Uterus (tissue), 4 donors: Measurements from ENCODE around the gene CHMP6. TPM values are rescaled to one million over a fixed set of nuclear protein-coding genes. Genes with fewer than 3 reads are reported as not detected.
"Not testable (repeated sequence)": the region's sequence is repeated elsewhere in the genome, so short reads cannot be mapped to it uniquely, and the experiment has no call there.

Experiments
- DNase-seq, 2 donors: peaks; one replicate each; pipeline ENCODE4 v3.0.0-alpha.2; 2019 to 2020
- H3K27ac ChIP-seq, 2 donors: fragments of 200-600 bp; sonication (generic); 1 replicate in 1 of 2; 2 replicates in 1 of 2; pipeline ENCODE4 v1.5.1; 2016 to 2018
- H3K27me3 ChIP-seq, 2 donors: fragments of 200-600 bp; sonication (generic); one replicate each; pipeline ENCODE4 v1.5.1; 2018 to 2019; ENCODE audit warnings: control low read depth in 1 of 2
- H3K36me3 ChIP-seq, 2 donors: fragments of 200-600 bp; sonication (generic); one replicate each; pipeline ENCODE4 v1.5.1; 2019; ENCODE audit warnings: control low read depth in 1 of 2
- H3K4me1 ChIP-seq, 2 donors: fragments of 200-600 bp; sonication (generic); one replicate each; pipeline ENCODE4 v1.5.1; 2018 to 2019; ENCODE audit warnings: control low read depth in 1 of 2
- H3K4me3 ChIP-seq, 2 donors: fragments of 200-600 bp; sonication (generic); 1 replicate in 1 of 2; 2 replicates in 1 of 2; pipeline ENCODE4 v1.5.1; 2018 to 2019; ENCODE audit warnings: mild to moderate bottlenecking in 1 of 2
- H3K9me3 ChIP-seq, 2 donors: fragments of 200-600 bp; sonication (generic); one replicate each; pipeline ENCODE4 v1.5.1; 2019; ENCODE audit warnings: control low read depth in 1 of 2
- POLR2A ChIP-seq, 2 donors: fragments of 450-650 bp; IDR thresholded peaks; one replicate each; pipeline ENCODE4 v1.6.1; 2016; ENCODE audit warnings: antibody characterized with exemption in 2 of 2, mild to moderate bottlenecking in 1 of 2, moderate library complexity in 1 of 2
- intact Hi-C: fragments of 100-400 bp; cut with DNase I; formaldehyde crosslinking; loops from one replicate; pipeline ENCODE4 v1.15.1; 2023; ENCODE audit warnings: low total_unique reads
- total RNA-seq, 4 donors: library from RNA; depleted of rRNA in 3 of 4; stranded (reverse); fragments of >200 nt in 3 of 4; gene quantifications; one replicate each; pipeline versions ENCODE4 v1.1.0 to v1.2.4, GENCODE V29; 2014 to 2023
- TF ChIP-seq, protein P1 (sequence below), 4 experiments: fragments of 200-600 bp in 2 of 4; fragments of 450-650 bp in 2 of 4; sonication (generic) in 2 of 4; IDR thresholded peaks; one replicate each; pipeline ENCODE4 v1.5.1; 2016 to 2019; ENCODE audit warnings: antibody characterized with exemption in 4 of 4, mild to moderate bottlenecking in 2 of 4, moderate library complexity in 1 of 4
- donor health status: DM: yes; HTN: yes; CAD: no.

Gene CHMP6
- total RNA-seq, 4 donors from 2014 or later: 3.6 to 33.2 (median 19.8) TPM

DNA sequence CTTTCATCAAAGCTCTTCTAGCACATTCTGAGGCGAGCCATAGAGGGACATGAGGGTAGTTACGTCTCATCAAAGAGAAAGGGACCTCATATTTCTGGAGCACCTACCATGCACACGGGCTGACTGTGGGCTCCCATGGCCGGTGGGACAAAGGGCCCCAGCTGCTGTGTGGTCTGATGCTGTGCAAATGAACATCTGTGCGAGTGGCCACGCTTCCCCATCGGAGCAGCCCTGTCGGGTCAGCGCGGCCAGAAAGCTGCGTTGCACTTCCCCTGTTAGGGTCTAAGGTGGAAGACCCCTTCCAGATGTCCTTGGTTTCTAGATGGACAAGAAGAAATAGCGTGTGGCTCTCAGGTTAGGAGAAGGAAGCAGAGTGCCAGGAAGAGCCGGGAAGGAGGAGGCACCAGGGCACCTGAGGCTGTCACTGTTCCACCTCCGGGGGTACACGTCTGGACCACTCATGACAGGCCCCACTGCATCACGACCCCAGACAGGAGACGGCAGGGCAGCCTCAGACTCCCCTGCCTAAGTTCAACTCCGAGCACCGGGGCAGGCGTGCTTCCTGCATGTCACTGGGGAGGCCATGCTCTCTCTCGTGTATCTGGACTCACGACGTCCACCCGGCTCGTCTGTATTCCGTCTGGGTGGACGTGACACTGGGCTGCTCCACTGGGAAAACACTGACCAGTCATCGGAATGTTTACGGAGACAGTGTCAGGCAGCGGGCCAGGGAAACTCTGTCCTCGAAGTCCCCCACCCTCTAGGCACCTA is 34.8 kb downstream of the CHMP6 start:
- H3K36me3 ChIP-seq: no peaks in the 10 kb centered on the region
- no peaks in the 10 kb centered on the region for H3K9me3 ChIP-seq
- no peak overlapping the region for H3K27ac ChIP-seq
- TF ChIP-seq, protein P1, sequence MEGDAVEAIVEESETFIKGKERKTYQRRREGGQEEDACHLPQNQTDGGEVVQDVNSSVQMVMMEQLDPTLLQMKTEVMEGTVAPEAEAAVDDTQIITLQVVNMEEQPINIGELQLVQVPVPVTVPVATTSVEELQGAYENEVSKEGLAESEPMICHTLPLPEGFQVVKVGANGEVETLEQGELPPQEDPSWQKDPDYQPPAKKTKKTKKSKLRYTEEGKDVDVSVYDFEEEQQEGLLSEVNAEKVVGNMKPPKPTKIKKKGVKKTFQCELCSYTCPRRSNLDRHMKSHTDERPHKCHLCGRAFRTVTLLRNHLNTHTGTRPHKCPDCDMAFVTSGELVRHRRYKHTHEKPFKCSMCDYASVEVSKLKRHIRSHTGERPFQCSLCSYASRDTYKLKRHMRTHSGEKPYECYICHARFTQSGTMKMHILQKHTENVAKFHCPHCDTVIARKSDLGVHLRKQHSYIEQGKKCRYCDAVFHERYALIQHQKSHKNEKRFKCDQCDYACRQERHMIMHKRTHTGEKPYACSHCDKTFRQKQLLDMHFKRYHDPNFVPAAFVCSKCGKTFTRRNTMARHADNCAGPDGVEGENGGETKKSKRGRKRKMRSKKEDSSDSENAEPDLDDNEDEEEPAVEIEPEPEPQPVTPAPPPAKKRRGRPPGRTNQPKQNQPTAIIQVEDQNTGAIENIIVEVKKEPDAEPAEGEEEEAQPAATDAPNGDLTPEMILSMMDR (IDR thresholded peaks at IDR 0.05): no peak
- TF ChIP-seq POLR2A (IDR thresholded peaks at IDR 0.05): no peak
- no peak for DNase-seq
- H3K4me1 ChIP-seq: peaks cover 0 to 3% of the 10 kb centered on the region in 2 donors
- intact Hi-C loops: no loop called here
- H3K4me3 ChIP-seq: no peak overlapping the region
- H3K27me3 ChIP-seq: peaks cover 0 to 7% of the 10 kb centered on the region in 2 donors

DNA sequence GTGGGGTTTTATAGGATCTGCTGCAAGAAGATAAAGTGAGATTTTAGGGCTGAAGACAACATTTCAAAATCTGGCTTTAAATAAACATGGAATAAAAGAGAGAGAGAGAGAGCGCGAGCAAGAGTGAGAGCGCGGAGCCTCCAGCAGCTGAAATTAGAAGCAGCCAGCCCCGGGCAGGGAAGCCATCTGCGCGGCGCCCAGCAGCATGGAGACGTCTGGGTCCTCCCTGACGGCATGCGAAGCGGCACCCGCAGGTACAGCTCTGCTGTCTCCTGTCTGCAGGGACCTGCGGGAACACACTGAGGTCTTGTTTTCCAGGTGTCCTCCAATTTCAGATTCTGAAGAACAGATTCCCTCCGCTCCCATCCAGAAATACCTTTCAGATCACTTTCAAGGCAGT is 35.4 kb downstream of the CHMP6 start:
- no peak overlapping the region for H3K27ac ChIP-seq

DNA sequence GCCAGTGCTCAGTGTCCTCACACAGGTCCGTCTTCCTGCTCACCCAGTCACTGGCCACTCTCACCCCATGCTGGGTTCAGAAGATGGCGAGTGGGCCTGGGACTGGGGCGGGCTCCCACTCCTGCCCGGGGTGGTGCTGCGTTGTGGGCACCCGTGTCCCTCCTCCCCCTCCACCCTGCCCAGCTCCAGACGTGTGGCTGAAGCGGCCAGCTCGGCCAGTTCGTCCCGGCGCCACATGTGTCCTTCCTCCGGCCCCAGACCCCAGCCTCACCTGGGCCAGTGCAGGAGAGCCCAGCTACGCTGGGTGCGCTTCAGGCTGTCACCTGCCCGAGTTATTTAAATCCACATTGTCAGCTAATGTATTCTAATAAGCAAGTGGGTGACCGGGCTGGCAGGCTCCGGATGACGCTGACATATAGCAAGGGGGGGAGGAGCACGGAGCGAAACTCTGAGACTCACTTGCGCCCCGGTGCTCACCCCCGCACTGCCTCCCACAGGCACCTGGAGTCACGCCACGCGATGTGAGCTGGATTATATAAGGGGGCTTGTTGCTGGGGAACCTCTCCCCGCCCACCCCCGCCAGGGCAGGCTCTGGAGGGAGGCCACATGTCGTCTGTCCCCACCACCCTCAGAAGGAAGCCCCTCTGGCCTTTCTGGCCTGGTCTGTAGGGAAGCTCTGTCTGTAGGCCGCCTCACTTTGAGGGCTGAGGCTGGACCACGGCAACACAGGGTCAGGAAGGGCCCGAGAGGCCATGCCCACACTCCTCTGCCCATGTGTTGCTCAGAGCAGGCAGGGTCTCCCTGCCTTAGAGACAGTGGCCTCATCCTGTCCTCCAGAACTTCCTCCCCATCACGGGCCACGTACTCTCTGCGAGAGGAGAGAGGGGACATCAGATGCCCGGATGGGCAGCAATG is 36.2 kb downstream of the CHMP6 start:
- Histone ChIP-seq H3K4me3 (no peak overlapping the region), H3K27me3 (peaks cover 0 to 7% of the 10 kb centered on the region in 2 donors), H3K4me1 (peaks cover 0 to 3% of the 10 kb centered on the region in 2 donors), H3K9me3 (no peaks in the 10 kb centered on the region), H3K36me3 (no peaks in the 10 kb centered on the region), H3K27ac (no peak overlapping the region)
- intact Hi-C loops: no loop called here
- no peak for DNase-seq
- TF ChIP-seq POLR2A (IDR thresholded peaks at IDR 0.05): no peak
- TF ChIP-seq, protein P1 (IDR thresholded peaks at IDR 0.05): no peak

More for the DNA sequence above, 35.4 kb downstream of the CHMP6 start:
- peaks cover 0 to 7% of the 10 kb centered on the region in 2 donors for H3K27me3 ChIP-seq
- no peak for DNase-seq
- intact Hi-C loops: no loop called here
- no peak overlapping the region for H3K4me3 ChIP-seq
- H3K36me3 ChIP-seq: no peaks in the 10 kb centered on the region
- no peaks in the 10 kb centered on the region for H3K9me3 ChIP-seq
- TF ChIP-seq, protein P1 (IDR thresholded peaks at IDR 0.05): no peak
- TF ChIP-seq POLR2A (IDR thresholded peaks at IDR 0.05): no peak
- peaks cover 0 to 3% of the 10 kb centered on the region in 2 donors for H3K4me1 ChIP-seq

DNA sequence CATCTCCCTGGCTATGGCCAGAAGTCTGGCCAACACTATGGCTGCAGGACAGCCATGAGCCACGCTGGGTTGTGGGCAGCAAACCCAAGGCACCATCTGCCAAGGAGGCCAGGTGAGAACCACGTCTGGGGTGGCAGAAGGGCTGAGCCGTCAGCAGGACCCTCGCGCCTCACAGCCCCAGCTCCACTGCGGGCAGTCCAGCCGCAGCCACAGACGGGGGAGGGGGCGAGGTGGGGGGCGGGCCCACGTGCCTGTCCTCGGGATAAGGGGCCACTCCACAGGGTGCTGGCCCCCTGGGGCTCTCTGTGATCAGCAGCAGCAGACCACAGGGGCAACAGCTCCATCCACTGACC is 36.8 kb downstream of the CHMP6 start:
- Histone ChIP-seq H3K9me3 (no peaks in the 10 kb centered on the region), H3K36me3 (no peaks in the 10 kb centered on the region), H3K27me3 (peaks cover 0 to 7% of the 10 kb centered on the region in 2 donors), H3K4me3 (no peak overlapping the region), H3K27ac (no peak overlapping the region), H3K4me1 (peaks cover 0 to 4% of the 10 kb centered on the region in 2 donors)
- no peak for DNase-seq
- intact Hi-C loops: no loop called here
- TF ChIP-seq POLR2A (IDR thresholded peaks at IDR 0.05): no peak
- TF ChIP-seq, protein P1 (IDR thresholded peaks at IDR 0.05): no peak

DNA sequence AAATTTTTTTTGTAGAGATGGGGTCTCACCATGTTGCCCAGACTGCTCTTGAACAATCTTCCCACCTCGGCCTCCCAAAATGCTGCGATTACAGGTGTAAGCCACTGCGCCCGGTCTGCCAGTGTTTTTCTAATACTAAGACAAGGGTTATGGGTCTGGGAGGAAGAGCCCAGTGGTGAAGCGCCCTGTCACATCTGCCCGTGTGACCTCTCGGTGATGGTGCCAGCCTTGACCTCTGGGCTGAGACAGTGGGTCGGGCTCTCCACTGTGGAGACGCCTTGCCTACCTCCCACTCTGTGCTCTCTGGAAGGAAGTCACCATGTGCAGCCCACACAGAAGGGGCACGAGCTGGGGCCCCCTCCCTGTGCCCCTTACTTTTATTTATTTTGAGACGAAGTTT is 38.2 kb downstream of the CHMP6 start:
- H3K4me3 ChIP-seq: no peak overlapping the region
- peaks cover 0 to 10% of the 10 kb centered on the region in 2 donors for H3K4me1 ChIP-seq
- H3K27me3 ChIP-seq: peaks cover 0 to 7% of the 10 kb centered on the region in 2 donors
- no peaks in the 10 kb centered on the region for H3K9me3 ChIP-seq
- TF ChIP-seq, protein P1 (IDR thresholded peaks at IDR 0.05): no peak
- no peak for TF ChIP-seq POLR2A (IDR thresholded peaks at IDR 0.05)
- no peak for DNase-seq
- intact Hi-C loops: no loop called here
- no peak overlapping the region for H3K27ac ChIP-seq
- H3K36me3 ChIP-seq: no peaks in the 10 kb centered on the region

DNA sequence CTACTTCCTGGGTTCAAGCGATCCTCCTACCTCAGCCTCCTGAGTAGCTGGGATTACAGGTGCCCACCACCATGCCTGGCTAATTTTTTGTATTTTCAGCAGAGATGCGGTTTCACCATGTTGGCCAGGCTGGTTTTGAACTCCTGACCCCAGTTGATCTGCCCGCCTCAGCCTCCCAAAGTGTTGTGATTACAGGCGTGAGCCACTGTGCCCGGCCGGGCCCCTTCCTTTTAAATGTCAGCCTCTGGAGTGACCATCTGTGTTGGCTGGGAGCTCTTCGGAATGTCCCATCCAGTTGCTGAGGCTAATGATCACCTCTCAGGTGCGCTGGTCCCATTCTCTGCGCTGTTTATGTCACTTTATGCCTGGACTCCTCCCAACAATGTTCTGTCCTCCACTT is 38.7 kb downstream of the CHMP6 start:
- H3K36me3 ChIP-seq, H3K27ac ChIP-seq, H3K27me3 ChIP-seq, DNase-seq, intact Hi-C loops, H3K4me3 ChIP-seq, H3K9me3 ChIP-seq: not testable (repeated sequence)
- peaks cover 0 to 10% of the 10 kb centered on the region in 2 donors for H3K4me1 ChIP-seq
